Stimulated activated CD8-positive, alpha-beta memory T cell treated with anti-CD3 and anti-CD28 coated beads, Interleukin-15, amount 100 ng/mL, for 1 hour (primary cell): Measurements from ENCODE around the gene GAREM1.
"Not testable (repeated sequence)": the region's sequence is repeated elsewhere in the genome, so short reads cannot be mapped to it uniquely, and the experiment has no call there.

Experiments
- DNase-seq: peaks from one replicate; pipeline ENCODE4 v3.0.0-alpha.2; 2020; ENCODE audit warnings: low read depth

The GAREM1 gene

DNA sequence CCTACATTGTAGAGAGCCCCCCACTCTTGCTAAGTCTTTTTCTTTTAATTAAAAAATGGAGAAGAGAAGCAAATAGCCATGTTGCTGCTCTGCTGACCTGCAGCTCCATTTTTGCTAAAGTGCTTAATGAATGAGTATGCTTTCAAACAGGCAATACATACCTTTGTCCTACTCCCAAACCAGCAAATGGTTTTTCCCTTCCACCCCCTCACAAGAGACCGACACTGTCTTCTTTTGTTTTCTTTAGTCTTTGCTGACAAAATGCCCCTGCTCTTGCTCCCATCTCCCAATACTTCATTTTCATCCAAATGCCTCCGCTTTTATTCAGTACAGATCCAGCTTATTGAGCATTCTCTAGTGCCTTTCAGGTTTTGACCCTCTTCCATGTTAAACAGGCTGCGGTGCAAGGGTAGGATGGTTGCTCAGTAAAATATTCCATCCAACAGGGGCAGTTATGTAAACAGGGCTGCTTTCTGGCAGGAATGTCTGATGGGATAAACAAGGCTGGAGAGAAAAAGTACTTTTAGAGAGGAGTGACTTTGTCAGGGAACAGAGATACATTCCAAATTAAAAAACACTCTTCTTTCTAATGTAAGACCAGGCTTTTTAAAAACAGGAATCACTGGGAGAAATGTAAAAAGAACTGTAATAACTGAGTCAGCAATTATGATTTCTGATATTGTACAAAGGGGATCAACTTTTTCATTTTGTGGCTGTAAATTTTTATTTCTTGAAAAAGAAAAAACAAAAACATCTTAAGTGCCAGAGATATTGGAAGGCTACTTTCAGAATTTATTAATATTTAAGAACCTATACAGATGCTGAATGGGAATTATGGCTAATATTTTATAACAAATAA lies 144.0 kb downstream of the GAREM1 start:
- no peak for DNase-seq

DNA sequence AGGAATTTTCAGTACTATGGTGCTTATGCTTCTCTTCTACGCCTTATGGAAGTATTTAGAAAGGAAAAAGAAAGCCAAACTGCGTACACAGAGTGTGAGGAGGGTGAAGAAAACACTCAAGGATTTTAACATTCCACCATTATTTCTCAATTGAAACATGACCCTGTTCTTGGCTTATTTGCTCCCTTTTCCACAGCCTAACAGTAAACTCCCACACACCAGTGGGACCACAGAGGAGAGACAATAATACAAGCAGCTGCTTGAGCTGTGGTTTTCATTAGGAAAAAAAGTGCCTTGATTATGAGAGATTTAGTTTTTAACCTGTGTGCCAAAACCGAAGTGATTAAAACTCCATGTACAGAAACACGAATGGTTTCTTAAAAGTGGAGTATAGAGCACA lies 146.5 kb downstream of the GAREM1 start:
- no peak for DNase-seq

DNA sequence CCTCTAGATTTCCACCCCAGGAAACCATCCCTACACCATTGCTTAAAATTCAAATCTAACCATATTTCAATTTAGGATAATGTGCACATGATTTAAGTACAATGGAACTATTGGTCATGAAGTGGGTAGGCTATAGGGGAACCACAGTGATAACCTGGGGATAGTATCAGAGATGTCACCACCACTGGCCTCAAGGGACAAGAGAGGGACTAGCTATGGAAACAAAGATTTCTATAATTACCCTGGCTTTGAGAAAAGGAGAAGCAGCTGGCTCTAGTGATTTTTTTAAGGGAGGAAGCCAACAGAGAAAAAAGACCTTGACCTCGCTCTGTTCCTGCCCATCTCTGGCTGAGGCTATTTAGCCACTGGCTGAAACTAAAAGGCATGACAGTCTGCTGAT lies 148.9 kb downstream of the GAREM1 start:
- no peak for DNase-seq

DNA sequence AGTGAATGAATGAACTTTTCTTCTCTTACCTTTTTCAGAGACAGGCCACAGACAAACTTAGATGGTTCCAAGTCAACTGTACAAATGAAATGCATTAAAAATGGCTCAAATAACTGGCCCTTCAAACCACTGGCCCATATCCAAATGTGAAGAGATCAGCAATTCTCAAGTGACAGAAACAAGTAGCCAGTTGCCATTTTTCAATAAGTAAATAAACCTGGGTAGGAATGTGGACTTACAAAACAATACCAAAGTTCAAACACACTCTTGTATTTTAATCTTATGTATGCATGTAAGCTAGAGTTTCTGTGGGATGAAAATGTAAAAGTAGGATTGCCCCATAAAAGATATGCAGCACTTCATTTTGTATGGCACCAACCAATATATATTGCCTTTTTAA lies 151.6 kb downstream of the GAREM1 start:
- no peak for DNase-seq

DNA sequence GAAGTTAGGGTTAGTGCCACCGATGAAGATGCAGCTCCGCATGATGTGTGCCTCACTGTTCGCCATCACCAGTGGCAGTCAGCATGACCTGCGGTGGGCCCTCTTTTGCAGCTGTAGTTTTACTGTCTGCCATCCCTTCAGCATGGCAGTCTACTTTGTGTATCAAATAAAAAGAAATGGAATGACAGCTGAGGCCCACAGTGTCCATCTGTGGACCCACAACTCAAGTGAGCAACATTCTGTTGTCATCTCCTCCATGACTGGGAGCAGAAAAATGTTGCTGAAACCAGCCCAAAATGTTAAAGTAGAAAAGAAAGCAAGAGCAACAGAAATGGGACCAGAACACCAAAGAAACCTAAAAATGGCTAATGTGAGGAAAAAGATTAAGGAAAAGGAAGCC lies 152.1 kb downstream of the GAREM1 start:
- DNase-seq: no peak

DNA sequence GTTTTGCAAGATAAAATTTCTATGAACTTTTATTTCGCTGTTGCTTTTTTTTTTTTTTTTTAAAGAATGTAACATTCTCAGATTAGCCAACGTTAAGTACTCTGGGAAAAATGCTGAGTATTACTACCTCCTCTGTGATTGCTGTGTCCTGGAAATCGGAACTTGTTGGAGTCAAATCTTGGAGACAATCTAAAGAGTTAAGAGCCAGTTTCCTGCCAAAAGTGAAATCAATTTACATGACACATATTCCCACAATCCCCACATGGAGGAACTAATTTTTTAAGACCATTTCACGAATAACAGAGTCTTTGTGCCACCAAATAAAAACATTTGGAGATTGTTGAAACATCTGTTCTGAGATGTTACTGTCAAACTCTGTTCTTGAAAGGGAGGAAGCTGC lies 153.0 kb downstream of the GAREM1 start:
- no peak for DNase-seq

DNA sequence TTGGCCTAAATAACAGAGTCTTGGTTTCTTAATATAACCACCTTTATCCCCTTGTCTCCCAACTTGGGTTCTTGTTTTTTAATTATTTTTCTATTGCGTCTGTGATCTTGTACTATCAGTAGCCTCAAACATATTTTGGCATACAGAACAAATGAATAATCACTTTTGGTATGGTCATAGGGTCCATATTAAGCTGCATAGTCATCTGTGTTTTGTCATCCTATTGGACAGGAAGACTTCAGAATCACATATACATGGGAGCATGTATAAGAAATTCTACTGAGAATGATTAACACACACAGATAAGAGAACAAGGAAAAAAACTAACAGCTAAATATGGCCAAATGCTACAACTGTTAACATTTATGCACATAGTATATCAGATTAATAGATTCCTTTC lies 154.8 kb downstream of the GAREM1 start:
- no peak for DNase-seq

DNA sequence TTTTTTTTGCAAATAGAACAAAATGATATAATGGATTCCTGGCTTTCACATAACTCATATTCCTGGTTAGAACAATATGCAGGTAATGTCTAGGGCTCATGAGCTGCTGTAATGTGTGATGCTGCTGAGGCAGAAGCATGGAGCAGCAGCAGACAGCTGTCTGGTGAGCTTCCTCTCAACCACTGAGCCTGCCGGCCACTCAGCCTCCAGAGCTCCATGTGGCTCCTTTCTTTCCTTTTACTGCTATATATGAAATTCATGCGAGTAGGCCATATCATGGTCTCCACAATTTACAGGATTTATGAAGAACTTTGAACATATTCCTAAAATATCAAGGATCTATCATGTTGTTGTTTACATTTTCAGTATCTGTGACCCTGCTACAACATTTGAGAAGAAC lies 159.9 kb downstream of the GAREM1 start:
- no peak for DNase-seq

DNA sequence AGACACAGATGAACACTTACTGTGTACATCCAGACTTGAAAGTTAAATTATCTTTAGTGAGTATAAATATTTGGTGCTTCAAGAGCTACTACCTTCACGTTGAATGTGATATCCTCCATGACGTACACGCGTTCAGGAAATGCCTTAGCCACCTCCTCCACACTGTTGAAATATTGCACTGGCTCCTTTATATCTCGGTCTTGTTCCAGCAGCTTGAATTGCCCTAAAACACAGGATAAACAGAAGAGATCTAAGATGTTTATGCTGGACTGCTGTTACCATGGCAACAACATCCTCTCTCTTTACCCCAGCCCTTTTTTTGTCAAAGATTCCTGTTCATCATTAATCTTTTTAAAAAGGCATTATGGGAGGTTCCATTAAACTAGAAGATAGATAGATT lies 160.6 kb downstream of the GAREM1 start:
- DNase-seq: no peak

DNA sequence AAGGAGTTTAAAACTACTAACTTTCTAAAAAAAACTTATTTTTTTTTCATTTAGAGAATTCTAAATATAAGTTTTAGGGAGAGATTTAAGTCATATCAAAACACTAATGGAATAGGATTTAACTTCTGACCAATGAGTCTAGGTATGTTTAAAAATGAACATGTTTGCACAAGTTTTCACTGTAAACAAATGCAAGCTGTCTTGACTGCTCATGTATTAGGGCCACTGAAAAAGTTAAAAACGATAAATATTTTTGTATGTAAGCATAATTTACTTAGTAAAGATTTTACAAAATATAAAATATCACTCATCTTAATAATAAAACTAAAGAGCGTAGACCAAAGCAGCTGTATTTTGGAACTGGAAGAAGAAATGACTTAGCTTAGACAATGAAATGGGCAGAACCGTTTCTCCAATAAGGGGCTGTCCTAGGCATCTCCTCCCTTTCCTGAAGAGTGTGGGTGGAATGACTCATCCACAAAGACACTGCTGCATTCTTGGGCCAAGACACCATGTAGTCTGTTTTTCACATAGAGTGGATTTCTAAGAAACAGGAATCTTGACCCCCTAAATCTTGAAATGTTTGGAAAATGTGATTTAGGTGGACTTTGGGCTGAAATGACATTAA lies 162.1 kb downstream of the GAREM1 start:
- no peak for DNase-seq

DNA sequence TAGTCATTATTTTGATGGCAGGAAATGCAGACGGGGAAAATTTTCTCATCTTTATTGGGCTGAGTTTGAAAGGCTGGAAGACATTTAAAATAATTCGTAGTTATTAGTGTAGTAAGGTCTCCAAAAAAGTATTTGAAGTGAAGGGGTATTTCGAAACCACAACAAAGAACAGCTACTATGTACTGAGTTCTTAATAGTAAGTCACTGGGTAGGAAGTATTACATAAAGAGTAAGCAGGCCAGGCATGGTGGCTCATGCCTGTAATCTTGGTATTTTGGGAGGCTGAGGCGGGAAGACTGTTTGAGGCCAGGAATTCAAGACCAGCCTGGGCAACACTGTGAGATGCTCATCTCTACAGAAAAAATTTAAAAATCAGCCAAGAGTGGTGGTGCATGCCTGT lies 167.3 kb downstream of the GAREM1 start:
- DNase-seq: no peak

DNA sequence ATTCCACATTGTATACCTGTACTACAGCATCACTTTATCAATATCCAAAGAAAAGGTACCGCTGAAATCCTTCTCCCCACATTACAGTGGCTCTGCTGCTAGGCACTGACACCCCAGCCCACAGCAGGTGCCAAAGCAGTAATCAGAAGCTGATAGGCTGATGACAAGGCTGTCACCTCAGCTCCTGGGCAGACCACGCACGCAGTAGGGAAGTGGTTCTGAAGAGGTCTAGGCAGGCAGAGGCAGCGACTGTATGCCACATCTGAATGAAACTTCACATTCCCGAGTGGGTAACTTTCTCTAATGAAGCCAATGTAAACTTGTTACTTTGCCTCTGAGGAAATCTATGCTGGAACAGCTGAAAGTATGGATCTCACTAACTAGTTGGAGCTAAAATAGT lies 167.9 kb downstream of the GAREM1 start:
- no peak for DNase-seq

DNA sequence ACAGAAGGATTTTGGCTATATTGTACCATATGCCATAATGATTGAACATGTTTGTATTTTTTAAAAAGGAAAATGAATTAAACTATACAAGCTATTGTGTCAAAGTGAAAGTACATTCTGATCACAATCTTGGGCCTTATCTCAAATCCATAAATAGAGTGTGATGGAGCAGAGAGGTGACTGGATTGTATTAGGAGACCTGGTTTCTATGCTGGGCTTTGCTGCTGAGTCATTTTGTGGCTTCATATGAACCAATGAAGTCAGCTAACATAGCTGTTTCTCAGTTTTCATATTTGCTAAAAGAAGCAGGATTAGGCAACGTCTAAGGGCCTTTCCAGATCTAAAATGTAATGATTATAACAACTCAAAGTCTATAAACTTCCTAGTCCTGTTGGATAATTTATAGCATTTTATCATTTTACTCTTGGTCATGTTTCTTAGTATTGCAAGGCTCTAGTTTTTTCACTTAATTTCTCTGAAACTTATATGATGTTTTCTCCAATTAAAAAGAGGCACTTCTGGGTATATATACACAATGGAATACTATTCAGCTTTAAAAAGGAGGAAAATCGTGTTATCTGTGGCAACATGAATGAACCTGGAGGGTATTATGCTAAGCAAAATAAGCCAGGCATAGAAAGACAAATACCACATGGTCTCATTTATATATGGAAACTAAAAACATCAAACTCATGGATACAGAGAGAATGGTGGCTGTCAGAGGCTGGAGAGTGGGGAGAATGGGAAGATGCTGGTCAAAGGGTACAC lies 168.5 kb downstream of the GAREM1 start:
- no peak for DNase-seq

DNA sequence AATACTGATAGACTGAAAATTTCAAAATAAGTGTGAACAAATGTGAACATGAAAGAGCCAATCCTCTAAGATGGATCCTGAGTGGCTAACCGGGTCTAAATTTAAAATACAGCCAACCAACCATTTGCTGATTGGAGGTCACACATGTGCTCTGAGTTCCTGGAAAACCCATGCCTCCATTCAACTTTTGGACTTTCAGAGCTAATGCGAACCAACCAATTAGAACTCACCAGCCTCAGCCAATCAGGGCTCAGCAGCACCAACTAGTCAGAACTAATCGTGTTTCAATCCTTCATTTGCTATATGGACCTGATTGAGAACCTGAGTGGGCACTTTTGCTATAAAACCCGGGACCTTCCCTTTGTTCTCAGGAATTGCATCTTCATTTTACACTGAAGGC lies 169.3 kb downstream of the GAREM1 start:
- DNase-seq: no peak

DNA sequence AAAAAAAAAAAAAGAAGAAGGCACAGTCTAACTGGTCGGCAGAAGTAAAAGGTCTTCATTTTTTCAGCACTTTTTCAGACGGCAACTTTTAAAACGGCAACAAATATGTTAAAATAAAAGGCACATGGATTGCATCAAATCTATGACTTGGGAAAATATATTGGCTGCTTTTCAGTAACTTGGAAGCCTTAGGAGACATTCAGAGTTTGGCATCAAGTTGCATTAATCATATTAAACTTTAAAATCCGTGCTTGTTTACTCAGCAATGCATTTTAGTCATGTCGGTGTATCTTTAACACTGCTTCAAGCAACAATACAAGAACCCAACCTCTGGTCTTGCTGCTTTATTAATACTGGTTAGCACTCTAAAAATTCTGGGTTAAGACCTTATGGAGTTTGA lies 169.8 kb downstream of the GAREM1 start:
- DNase-seq: no peak

DNA sequence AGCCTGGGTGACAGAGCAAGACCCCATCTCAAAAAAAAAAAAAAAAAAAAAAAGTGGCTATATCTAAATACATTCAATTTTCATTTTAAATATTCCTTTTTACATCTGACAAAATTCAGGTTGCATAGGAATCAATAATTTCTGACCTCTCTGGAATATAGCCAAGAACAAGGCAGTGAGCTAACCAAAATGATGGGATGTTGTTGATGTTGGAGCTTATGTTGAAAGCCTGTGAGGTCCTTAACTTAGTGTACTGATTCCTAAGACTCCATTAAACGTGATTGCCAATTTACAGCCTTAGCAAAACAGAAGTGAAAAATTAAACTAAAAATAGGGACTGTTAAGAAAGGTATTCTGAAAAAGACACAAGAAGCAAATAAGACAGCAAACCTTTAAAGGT lies 171.2 kb downstream of the GAREM1 start:
- no peak for DNase-seq

DNA sequence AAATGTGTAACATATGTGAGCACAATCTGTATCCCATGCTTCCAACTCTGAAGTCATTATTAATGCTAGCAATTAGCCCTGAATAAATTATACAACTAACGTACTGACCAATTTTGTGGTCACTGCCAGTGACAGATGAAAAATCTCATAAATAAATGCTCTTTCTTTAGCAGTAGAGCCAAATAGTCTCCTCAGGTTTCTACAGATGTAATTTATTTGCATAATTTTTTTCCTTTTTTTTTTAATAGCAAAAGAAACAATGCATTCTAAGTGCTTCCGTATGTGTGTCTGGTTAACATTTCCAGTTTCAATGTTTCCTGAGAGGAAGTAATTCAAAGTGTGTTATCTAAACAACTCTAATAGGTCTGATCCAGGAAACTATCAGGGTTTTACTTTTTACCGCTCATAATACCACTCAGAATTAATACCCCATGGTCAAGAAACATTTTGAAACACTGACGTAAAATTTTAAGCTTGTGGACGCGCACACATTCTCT lies 172.5 kb downstream of the GAREM1 start:
- no peak for DNase-seq

DNA sequence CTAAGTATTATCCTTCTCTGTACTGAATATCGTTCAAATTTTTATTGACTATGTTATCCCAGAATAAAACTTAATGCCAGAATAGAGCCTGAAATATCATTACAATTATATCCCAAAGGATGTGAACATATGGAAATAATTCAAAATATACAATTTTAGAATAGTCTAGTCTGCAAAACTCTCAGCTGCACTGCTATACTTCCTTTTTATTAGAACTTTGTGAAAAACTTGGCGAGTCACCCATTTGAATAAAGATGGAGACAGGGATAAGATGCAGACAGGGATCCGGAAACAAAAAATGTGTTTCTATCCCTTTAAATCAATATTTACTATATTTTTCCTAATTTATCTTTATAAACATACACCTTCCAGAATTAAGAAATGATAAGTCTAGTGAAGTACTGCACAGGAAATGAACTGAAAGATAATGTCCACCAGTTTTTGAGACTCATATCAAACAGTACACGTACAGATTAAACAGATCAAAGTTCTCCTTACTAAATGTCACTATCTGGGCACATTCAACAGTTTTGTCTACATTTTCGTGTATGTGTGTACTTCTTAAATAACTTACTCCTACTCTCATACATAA lies 173.0 kb downstream of the GAREM1 start:
- DNase-seq: no peak

DNA sequence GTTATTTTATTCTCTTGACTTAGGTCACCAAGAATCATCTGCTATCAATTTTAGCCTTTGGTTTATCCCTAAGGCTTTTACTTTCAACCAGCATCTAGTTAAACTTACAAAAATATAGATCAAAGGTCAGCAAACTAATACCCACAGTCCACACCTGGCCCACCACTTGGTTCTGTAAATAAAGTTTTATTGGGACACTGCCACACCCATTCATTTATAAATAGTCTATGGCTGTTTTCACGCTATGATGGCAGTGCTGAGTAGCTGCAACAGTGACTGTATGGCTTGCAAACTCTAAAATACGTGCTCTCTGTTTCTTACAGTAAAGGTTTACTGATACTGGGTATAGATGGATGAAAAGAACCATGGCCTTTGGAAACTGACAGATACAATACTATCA lies 173.8 kb downstream of the GAREM1 start:
- no peak for DNase-seq

DNA sequence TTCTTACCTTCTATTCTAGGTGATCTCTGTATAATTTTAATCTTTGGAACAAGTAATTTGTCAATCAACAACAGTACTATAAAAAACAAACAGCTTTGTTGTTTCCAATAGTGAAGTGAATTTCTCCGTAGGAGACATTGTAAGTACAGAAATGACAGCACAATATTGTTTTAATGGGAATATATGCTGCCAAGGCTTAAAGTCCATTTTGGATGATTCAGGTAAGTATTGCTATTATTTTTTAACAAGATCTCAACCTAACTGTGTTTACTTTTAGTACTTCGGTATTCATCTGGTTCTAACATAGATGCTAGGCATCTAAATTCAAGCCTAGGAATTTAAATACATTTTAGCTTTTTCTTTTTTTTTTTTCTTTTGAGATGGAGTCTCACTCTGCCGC lies 175.1 kb downstream of the GAREM1 start:
- DNase-seq: no peak

DNA sequence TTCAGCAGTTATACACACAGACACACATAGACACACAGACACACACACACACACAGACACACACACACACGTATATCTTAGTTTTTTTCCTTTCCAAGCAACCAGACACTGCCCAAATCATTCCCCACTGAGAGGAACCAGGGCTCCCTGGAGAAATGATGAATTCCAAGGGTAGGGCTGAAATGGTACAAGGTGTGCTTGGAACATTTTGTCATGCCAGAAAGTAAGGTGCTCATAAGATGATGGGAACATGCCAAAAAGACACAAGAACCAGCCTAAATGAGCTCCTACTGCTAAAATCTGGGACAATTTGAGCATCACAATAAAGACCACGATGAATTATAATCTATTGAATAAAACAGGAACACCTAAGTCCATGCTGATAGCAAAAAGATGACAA lies 177.6 kb downstream of the GAREM1 start:
- DNase-seq: no peak

DNA sequence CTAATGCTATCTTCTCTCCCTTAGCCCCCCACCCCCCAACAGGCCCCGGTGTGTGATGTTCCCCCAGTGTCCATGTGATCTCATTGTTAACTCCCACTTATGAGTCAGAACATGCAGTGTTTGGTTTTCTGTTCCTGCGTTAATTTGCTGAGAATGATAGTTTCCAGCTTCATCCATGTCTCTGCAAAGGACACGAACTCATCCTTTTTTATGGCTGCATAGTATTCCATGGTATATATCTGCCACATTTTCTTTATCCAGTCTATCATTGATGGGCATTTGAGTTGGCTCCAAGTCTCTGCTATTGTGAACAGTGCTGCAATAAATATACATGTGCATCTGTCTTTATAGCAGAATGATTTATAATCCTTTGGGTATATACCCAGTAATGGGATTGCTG lies 179.1 kb downstream of the GAREM1 start:
- DNase-seq: not testable (repeated sequence)

DNA sequence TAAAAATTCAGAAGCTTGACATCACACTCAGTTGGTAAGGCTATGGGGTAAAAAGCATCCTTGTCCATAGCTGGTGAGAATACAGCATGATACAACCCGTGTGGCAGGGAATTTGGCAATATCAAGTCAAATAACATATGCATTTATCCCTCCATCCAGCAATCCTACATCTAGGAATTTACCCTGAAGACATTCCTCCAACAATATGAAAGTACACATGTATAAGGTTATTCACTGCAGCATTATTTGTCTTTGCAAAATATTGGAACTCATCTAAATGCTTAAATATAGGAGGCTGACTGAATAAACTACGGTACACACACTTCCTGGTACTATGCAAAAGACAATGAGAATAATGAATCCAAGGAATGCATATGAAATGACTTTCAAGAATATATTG lies 179.9 kb downstream of the GAREM1 start:
- no peak for DNase-seq
